ENCODE measurements around the gene FAM180B.

The FAM180B gene

DNA sequence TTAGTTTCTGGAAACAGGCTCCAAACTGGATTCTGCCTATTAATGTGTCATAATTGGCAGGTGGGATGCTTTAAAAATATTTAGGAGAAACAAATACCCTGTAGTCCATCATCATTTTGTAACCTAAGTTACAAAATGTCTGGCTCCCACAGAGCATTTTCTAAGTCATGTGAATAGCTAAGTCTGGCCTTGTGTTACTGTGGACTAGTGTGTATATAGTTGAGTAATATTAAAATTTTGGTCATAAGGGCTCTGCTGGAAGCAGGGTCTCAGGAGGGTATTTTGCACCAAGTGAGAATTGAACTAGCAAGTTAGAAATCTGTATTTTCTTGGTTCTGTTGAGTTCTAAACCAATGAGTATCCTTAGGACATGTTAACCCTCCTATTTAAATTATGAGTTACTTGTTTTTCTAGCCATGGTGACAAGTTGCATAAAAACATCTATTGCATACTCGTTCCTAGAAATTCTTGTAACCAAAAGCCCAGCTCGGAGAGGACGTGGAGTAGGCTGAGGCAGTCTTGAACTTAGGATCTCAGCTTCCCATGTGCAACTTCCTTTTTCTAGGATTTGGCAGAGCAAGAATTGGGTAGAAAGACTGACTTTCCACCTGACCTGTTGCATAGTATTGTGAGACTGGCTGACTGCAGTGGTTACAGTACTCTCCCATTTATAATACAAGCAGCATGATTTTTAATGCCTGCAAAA is 15.7 kb upstream of the FAM180B start:
- DNase-seq, result no peak

DNA sequence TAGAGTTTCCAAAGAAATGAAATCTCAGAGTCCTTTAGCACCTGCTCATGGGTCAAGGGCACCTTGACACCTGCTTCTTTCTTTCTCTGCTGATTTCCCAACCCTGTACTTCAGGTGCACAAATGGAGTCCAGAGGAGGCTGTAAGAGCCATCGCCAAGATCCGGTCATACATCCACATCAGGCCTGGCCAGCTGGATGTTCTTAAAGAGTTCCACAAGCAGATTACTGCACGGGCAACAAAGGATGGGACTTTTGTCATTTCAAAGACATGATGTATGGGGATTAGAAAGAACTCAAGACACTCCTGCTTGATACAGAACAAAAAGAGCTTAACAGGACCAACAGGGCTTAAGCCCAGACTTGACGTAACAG is 15.1 kb upstream of the FAM180B start:
- DNase-seq, result no peak

DNA sequence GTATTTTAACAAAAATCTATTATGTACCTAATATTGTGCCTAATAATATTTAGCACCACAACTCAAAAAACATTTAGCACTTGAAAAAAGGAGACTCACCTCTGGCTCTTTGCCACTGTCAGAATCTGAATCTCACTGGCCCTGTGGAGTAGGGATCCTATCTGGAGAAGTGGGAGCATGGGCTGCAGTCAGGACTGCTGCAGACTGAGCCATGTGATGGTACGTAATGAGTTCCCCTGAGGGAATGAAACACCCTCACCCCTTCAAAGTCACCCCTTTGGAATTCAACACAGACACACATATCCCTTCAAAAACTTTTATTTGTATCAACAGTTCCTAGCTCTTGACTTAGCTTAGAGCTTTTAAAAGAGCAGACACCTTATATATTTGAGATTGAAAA is 14.6 kb upstream of the FAM180B start:
- no peak for DNase-seq

DNA sequence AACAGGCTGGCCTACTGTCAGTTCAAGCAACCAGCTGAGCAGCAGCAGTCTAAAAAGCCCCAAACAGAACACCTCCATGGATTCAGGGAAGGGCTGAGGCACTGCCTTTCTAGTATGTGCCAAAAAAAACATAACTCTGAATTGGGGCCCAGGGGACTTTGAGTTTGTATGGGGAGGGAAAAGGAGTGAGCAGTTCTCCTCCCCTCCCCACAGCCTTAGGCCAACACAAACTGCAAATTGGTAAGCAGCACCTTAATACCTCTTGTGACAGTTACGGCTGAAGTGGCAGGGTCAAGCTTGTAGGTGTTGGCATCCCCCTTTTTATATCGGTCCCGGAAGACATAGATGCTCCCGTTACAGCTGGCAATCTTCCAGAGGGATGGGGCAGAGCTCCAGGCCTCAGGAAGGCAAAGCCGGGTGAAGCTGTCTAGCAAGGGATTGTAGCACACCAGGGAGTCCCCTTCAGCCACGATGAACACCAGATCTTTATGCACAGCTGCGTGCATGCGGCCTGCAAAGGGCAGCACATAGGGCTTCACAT is 13.7 kb upstream of the FAM180B start:
- DNase-seq, result no peak

DNA sequence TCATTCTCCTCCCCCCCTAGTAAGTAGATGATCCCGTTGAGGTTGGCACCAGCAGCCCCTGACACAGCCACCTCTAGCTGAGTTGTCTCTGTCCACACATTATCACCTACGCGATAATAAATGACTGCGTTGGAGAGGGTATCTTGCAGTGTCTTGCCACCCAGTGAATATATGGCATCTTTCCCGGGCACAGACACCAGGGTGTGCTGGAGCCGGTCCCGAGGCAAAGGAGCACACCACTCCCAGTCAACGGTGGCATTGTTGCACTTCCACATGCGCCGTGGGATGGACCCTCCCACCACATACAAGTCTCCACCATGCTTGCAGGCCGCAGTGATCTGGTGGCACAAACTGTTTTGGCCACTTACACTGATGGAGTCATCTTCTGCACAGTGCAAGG is 13.2 kb upstream of the FAM180B start:
- DNase-seq, result no peak

DNA sequence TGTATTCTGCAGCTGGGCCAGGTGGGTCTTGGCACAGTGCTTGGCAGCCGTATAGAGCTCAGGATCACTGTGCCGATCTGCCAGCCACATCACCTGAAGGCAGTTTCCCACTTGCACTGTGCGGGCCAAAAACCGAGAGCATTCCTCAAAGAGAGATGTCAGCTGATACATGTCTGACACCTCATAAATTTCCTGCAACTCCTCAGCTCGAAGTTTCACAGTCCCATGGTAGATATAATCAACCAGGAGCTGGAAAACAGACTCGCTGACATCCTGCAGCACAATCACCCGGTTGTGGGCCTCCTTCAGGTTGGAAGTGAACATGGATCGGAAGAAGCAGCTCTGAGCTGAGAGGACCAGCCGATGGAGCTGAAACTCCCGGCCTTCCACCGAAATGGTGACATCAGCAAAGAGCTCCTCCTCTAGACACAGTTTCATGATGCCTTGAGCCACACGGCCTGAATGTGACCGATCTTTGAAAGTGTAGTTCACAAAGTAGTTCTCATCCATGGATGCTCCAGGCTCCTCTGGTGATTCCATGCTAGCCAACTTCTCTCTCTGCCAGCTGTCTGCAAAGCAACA is 8.9 kb upstream of the FAM180B start:
- DNase-seq, result no peak

DNA sequence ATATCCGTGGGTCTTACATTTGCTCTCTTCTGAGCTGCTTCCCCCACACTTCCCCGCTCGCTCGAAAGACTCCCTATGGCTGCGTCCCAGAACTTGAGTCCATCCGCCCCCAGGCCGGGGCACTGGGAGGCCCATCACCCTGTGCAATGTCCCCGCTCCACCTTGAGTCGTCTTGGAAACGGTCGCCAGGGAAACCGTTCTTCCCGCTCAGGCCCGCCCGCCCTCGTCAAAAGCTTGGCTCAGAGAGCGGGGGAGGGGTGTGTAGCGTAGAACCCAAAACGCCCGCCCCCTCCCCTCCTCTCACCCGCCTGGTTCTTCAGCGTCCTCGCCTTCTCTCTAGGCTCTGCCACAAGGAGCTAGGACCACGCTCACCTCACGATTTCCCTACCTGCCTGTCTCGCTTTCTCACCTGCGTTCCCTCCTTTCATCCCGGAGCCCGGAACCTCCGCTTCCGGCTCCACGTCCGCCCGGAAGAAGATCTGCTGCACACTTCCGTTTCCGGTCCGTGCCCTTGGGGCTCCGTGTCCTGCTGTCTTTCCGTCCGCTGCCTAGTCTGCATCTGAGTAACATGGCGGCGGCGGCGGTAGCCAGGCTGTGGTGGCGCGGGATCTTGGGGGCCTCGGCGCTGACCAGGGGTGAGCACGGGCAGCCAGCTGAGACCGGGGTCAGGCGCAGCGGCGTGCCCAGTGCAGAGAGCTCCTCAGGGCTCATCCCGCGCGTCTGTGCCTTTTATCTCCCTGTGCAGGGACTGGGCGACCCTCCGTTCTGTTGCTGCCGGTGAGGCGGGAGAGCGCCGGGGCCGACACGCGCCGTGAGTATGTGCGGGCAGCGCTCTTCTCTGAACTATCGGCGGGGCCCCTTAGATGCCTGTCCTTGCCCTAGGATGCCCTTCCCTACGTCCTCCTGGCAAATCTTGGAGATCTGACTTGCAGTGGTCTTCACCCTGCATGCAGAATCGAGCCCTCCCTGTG is 7.7 kb upstream of the FAM180B start, which contains the start of the genes KBTBD4 and NDUFS3:
TSS of gene KBTBD4 (minus strand) at position 447 of the 971 bp plus-strand sequence. CDS start at position 428, 19 bp downstream.
TSS of gene NDUFS3 (plus strand) at position 551 of the 971 bp plus-strand sequence. CDS start at position 569, 18 bp downstream.
- peak; percentile 88 for DNase-seq

DNA sequence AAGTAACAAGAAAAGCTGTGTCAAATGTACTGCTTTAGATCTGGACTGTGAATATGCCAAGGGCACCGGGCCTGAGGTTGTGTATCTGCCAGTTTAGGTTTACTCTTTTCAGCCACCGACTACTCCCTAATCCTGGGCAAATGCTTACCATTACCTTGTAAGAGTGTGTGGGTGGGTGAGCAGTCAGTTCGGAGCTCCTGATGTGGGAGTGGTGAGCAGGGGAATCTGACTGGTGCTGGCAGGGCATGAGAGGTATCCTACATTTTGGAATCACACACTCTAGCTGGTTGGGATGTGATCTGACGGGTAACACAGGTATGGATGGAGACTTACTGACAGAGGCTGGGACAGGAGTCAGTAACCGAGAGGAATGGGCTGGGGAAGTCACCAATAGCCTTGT is 2.6 kb upstream of the FAM180B start:
- no peak for DNase-seq

DNA sequence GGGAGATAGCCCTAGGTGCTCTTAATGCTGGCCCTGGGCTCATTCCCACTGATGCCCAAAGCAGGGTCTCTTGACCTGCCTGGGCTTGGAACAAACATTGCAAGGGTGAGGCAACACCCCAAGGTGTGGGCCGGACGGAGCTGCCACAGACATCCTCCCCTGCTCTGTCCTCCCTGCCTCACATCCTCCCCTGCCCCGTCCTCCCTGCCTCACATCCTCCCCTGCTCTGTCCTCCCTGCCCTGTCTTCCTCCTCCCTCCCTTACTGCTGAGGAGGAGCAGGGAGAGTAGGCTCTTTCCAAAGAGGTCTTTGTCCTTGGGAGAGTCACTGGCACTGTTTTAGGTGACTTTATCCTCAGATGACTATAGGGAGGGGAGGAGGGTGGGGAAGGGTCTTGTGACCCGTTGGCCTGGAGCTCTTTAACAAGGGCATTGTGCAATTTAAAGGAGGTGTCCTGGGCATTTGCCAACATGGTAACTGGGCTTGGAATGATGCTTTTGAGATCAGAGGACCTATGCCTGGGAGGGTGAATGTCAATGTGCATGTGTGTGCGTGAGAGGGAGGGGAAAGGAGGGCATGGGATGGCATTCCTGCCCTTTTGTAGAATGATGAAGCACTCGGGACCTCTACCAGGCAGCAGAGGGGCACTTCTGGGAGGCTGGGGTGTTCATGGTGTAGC is 700 bp downstream of the FAM180B start:
- DNase-seq, result no peak

DNA sequence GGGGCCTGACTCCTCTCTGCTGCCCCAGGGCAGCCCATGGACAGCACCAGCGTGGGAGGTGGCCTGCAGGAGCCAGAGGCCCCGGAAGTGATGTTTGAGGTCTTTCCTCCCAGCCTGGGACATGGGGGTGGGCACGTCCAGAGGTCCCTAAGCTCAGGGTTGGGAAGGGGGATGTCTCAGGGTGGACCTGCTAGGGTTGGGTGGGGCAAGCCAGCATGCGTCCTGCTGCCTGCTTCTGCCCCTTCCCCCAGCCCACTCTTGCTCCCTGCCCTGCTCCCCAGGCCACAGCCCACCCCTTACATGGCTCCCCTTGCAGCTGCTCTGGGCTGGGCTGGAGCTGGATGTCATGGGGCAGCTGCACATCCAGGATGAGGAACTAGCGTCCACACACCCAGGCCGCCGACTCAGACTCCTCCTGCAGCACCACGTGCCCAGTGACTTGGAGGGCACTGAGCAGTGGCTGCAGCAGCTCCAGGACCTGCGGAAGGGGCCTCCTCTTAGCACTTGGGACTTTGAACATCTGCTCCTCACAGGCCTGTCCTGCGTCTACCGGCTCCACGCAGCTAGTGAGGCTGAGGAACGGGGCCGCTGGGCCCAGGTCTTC is 1.3 kb downstream of the FAM180B start:
- DNase-seq, result no peak

DNA sequence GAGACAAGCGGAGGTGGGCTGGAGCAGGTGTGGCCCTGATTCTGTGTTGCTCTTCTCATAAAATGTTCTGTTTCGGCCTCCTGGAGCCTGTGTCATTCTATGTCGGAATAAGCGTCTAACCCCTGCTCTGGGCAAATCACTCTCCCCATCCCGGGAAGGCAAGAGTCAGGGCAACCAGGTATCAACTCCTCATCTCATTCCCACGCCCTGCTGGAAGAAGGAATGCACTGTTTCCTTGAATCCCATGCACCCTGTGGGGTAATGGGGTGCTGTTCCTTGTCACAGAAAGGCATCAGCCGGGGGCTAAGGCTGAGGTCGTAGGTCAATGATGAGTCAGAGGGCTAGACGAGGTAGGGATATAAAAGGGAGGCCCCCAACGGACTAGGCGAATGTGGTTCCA is 2.6 kb downstream of the FAM180B start:
- DNase-seq, result no peak

DNA sequence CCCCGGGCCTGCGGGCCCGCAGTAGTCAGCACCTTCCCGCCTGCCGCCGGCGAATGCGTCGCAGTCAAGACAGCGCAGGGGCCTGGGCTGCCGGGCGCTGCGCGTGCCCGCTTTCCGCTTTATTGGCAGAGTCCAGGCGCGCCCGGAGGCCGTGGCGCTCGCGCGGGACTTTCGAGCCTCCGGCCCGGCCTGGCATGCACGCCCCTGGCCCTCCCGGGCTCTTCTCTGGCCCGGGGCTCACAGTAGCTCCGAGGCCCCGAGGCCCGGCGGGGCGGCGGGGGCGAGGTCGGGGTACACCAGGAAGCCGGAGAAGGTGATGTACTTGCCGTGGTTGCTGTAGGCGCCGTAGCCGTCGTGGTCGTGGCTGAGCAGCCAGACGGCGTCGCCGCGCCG is 3.1 kb downstream of the FAM180B start:
- DNase-seq, result no peak

DNA sequence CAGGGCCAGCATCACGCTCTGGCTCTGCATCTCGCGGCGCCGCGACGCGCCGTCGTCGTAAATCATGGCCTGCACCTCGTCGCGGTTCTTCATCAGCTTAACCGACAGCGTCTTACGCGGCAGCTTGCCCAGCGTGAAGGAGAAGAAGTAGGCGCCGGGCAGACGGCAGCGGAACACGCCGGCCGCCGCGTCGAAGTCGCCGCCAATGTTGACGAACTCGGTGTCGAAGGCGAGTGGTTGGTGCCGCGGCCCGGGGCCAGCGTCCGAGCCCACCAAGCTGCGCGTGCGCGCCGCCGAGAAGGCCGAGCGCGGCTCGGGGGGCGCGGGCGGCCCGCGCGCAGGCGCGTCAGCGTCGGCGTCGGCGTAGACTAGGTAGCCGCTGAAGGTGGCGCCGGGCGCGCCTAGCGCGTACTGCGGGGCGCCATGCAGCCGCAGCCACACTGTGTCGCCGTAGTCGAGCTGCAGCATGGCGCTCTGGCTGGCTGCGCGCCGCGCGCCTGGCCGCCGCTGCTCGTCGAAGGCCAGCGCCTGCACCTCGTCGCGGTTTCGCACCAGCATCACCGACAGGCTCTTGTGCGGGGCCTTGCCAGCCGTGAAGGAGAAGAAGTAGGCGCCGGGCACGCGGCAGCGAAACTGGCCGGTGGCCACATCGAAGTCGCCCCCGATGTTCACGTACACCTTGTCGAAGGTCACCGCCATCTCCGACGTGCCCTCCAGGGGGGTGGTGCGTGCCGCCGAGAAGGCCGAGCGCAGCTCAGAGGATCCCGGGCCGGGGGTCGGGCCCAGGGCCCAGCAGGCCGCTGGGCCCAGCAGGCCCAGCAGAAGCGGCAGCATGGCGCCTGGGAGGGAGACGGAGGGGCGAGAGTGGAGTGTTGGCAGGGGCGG is 3.7 kb downstream of the FAM180B start:
- DNase-seq, result no peak

DNA sequence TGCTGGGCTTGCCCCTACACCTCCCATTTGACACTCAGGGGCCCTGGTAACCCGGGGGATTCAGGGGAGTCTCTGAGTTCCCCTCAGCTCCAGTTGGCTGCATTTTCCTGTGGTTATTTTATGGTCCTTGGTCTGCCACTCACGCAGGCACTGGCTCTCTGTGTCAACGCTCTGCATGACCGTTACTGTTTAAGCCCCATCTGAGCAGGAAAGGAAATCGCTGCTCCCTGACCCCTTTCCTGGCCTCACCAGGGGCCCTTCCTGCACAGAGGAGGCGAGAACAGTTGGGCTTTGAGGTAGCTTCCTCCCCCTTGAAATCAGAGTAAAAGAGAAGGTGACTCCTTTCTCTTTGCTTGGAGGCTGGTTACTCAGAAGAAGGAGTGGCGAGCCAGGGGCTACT is 5.3 kb downstream of the FAM180B start:
- DNase-seq, result no peak

DNA sequence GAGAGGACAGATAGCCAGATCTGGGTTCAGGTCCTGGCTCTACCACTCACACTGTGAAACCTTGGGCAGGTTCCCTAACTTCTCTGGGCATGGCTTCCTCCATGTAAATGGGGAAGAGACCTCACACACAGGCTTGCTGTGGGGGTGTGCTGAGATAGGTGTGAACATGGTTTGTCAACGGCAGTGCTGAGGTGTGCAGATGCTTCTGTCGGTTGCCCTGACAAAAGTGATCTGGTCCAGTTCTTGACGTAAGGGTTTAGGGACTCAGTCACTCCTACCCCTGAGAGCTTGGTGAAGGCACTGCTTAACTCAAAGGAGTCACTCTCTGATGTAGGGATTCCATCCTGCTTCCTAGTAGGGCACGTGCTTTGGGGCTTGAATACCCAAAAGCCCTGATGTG is 5.8 kb downstream of the FAM180B start:
- no peak for DNase-seq

DNA sequence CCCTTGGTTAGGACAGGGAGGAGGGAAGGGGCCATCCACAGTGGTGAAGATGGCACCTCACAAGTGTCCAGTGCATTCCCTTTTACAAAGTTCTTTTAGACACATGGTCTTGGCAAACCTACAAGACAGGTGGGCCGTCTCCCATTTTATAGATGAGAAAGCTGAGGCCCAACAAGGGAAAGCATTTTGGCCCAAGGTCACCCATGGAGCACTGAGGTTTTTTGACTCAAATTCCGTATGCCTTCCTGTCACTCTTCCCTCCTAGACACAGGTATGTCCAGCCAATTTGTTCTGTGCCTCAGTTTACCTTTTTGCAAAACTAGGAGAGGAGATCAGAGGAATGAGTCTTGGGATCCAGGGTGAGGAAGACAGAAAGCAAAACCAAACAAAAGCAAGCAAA is 6.5 kb downstream of the FAM180B start:
- no peak for DNase-seq

DNA sequence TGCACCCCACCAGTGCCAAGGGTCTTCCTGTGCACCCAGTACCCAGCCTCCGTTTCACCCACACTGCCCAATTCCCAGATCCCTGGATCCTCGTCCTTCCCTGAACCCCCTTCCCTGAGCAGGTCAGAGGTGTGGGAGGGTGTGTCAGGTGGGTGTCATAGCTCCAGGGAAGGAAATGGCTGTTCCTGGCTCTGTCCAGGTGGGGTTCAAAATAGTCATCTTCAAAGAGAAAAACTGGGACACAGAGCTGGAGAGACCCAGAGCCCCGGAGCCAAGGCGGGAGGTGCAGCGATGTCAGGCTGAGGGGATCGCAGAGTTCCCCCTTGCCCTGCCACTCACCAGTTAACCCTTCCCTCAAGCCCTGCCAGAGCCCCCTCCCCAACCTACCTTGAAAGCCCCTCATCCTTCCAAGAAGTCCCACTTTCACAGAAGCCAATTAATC is 7.0 kb downstream of the FAM180B start:
- DNase-seq, result no peak

DNA sequence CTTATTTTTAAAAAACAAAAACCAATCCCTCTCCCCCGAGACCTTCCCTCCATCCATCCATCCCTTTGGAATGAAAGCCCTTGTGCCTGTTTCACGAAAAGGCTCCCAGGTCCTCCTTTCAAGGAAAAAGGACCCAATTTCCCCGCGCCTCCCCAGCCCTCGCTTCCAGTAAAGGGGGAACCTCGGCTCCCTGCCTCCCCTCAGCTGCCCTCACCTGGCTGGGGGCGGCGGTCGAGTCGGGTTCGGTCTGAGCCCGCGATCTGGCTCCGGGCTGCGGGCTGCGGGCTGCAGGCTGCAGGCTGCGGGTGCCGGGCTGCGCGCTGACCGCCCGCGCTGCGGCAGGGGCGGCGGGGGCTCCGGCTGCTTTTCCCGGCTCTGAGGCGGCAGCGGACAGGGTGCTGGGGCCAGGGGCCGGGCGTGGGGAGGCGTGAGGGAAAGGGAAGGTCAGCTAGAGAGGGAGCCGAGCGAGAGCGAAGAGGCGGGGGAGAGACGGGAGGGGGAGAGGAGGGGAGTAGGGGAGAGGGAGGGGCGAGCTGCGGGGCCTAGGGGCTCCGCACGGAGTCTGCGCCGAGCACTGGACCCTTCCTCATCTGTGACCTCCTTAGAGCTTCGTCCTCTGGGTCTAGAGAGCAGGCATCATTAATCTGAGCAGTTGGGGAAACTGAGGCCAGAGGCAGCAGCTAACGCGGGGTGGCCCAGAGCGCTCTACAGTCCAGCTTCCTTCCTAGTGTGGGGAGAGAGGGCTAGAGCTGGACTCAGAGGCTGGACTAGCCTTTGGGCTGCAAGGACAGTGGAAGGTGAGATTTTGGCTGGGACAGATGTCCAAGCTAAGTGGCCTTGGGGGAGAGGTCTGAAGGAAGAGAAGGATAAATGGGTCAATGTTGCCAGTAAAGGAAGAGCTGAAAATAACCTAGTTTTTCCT is 7.7 kb downstream of the FAM180B start, which contains the start of gene C1QTNF4:
TSS of gene C1QTNF4 (minus strand) at position 478 of the 922 bp plus-strand sequence. CDS start 3,601 bp downstream, outside the sequence.
- DNase-seq, result no peak

DNA sequence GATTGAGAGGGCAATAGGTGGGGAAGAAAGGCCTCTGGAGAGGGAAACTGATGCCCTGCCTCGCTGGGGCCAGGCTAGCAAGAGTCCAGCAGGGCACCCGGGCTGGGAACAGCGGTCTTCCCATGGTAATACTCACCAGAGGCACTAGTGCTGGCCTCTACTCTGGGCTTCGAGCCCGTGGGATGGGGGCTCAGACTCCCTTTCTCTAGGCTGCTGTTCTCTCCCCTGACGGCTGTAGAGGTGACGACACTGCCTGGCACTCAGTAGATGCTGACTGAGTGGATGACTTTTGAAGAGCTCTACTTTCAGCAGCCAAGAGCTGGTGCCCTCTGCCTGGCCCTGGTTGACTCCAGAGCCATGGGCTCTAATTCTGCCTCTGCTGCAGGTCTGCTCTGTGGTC is 8.6 kb downstream of the FAM180B start:
- DNase-seq, result peak; percentile 12

DNA sequence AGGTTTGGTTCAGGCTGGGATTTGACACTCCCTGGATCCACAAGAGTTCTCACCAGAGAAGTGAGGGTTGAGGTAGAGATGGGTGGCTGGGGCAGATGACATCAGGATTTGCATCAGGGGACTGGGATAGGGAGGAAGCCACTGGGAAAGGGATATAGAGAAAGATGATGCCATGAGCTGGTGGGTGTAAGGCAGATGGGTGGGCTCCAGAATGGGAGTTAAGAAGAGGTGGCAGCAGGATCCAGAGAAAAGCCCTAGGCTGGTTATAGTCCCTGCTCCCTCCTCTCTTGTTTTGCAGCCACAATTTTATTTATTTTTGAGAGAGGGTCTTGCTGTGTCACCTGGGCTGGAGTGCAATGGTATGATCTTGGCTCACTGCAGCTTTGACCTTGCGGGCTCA is 9.5 kb downstream of the FAM180B start:
- DNase-seq, result no peak

Measured in DMS79 (cell line).